NB4 (cell line): Measurements from ENCODE around the gene CREB3L2.

Experiments
- DNase-seq: peaks from one replicate; pipeline ENCODE4 v3.0.0; 2010; ENCODE audit warnings: low read depth
- H3K4me3 ChIP-seq: one replicate; pipeline ENCODE4 v1.5.1; 2011; ENCODE audit warnings: mild to moderate bottlenecking, low read depth, low read length, moderate library complexity
- MYC ChIP-seq: IDR thresholded peaks from 2 replicates; pipeline ENCODE4 v1.6.1; 2011; ENCODE audit warnings: low read depth, low read length
- POLR2A ChIP-seq: IDR thresholded peaks from 2 replicates; pipeline ENCODE4 v1.6.1; 2011; ENCODE audit warnings: mild to moderate bottlenecking; ENCODE audit not compliant: insufficient read length; ENCODE audit errors: extremely low read depth
- TF ChIP-seq, protein P1 (sequence below): IDR thresholded peaks from one replicate; pipeline ENCODE4 v1.5.1; 2012; ENCODE audit warnings: low read depth, low read length
- TF ChIP-seq, protein P2 (sequence below): IDR thresholded peaks from 2 replicates; pipeline ENCODE4 v1.6.1; 2011; ENCODE audit warnings: low read depth, low read length

The CREB3L2 gene

DNA sequence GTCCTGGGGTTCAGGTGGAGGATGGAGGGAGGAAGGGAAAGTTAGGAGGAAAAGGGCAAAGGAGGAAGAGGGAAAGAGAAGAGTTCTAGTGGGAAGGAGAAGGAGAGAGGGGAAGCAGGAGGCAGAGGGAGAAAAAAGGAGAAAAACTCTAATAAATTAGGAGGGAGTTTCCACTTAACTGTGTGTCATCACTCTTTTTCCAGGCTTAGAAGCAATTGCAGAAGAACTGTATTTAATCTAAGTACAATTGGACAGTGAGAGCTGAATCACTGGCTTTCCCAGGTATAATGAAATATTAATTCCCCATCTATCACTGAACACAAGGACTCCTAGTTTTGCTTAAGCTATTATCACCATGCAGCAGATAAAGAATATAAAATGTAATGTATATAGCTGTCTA is 76.8 kb downstream of the CREB3L2 start:
- no peak for DNase-seq
- H3K4me3 ChIP-seq: no peak overlapping the region
- TF ChIP-seq MYC: no peak
- TF ChIP-seq, protein P1, sequence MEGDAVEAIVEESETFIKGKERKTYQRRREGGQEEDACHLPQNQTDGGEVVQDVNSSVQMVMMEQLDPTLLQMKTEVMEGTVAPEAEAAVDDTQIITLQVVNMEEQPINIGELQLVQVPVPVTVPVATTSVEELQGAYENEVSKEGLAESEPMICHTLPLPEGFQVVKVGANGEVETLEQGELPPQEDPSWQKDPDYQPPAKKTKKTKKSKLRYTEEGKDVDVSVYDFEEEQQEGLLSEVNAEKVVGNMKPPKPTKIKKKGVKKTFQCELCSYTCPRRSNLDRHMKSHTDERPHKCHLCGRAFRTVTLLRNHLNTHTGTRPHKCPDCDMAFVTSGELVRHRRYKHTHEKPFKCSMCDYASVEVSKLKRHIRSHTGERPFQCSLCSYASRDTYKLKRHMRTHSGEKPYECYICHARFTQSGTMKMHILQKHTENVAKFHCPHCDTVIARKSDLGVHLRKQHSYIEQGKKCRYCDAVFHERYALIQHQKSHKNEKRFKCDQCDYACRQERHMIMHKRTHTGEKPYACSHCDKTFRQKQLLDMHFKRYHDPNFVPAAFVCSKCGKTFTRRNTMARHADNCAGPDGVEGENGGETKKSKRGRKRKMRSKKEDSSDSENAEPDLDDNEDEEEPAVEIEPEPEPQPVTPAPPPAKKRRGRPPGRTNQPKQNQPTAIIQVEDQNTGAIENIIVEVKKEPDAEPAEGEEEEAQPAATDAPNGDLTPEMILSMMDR: no peak
- TF ChIP-seq, protein P2, sequence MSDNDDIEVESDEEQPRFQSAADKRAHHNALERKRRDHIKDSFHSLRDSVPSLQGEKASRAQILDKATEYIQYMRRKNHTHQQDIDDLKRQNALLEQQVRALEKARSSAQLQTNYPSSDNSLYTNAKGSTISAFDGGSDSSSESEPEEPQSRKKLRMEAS: no peak
- TF ChIP-seq POLR2A: no peak

DNA sequence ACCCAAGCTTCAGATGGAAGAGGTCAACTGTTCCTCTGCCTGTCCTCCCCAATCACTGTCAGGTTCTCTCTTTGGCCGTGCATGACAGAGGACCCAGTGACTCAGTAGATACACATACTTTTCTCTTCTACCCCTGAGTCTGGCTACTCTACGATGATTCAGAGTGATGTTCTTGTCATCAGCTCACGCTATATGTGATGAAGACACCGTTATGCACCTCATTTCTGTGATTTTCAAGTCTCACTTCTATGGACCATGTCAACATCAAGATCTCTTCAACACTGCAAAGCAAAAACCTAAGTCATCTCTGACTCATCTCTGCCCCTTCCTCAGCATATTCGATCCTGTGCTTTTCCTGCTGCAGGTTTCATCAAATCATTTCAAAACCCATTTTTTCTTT is 78.5 kb downstream of the CREB3L2 start:
- no peak overlapping the region for H3K4me3 ChIP-seq
- DNase-seq: no peak
- no peak for TF ChIP-seq MYC
- TF ChIP-seq, protein P1: no peak
- TF ChIP-seq, protein P2: no peak
- TF ChIP-seq POLR2A: no peak

DNA sequence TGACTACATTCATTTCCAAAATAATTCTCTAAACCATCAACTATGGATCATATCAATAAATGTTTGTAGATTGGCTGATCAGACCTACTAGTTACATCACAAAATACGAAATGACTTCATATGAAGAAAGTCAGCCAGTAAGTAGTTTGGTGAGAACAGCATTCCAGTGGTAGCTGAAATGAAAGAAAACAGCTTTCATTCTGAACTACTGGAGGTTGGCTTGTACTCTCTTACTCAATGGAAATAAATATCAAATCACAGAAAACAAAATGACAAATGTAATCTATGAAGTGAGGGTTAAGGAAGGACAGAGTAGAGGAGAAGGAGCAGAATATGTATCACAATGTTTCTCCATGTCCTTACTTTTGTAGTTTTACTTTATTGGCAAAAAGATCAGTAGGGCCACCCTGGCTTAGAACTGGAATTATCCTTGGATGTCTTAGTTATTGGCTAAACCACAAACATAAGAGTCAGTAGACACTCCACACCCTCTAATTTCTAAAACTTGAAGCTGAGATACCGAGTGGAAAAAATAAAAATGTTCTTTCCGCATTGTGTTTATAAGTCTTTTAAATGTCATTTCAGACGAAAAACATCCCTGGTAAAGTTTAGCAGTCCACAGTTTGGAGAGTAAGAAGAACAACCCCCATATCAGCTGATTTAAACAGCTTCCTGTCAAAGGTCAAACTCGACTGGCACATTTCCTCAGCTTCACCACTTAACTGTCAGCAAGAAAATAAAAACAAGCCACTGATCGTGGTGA is 81.1 kb downstream of the CREB3L2 start:
- TF ChIP-seq, protein P2: no peak
- TF ChIP-seq MYC (no peak), POLR2A (no peak)
- TF ChIP-seq, protein P1: no peak
- H3K4me3 ChIP-seq: no peak overlapping the region
- DNase-seq: no peak

DNA sequence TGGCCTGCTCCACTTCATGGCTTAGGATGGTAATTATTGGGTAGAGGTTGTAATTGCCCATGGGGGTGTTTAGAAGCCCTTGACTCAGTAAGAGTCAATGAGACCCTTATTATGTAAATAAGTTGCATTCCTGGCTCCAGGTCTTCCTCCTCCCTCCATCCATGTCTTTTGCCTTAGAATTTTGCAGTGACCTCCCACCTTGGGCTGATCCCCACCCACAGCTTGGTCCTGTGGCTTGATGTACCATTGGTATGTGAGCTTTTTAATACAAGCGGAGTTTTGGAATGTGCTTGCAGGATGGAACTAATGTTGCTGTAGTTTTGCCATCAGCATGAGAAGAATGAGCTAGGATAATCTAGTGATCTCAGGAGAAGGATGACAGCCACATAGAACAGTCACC is 81.9 kb downstream of the CREB3L2 start:
- no peak for TF ChIP-seq MYC
- TF ChIP-seq POLR2A: no peak
- TF ChIP-seq, protein P1: no peak
- TF ChIP-seq, protein P2: no peak
- no peak for DNase-seq
- no peak overlapping the region for H3K4me3 ChIP-seq

DNA sequence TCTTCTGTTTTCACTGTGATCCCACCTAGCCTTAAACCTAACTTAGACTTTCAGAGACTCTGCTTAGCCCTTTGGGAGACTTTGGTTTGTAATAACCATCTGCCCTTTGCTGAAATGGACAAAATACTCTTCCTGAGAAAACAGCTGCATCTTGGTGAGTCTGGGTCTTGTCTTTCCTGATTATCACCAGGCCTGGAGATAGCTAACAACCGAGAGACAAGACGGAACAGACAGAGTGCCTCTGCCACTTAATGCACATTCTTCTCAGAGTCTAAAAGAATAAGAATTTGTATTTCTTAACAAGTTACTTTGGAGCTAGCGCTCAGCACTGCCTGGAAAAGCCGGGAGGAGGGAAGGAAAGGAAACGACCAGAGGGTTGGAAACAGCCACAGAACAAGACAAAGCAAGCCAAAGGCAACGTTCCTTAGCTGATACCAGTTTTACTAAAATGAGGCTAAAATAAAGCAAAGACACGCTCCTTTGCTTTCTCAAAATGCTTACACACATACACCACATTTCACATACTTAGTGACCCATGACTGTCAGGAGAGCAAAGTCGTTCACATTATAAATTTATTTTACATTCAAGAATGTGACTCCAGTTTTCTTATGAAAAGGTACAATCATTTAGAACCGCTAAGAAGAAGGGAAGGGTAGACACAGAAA is 84.8 kb downstream of the CREB3L2 start:
- TF ChIP-seq, protein P1: no peak
- no peak for TF ChIP-seq MYC
- TF ChIP-seq POLR2A: no peak
- TF ChIP-seq, protein P2: no peak
- no peak for DNase-seq
- H3K4me3 ChIP-seq: no peak overlapping the region
